Body of pancreas (tissue), 4 donors: ENCODE measurements around the gene SLC25A44.
"Not testable (repeated sequence)": the region's sequence is repeated elsewhere in the genome, so short reads cannot be mapped to it uniquely, and the experiment has no call there.

Source experiments
- CTCF ChIP-seq, 7 experiments: fragments of 450-650 bp in 4 of 7; fragments of 200-600 bp in 3 of 7; sonication (generic) in 3 of 7; IDR thresholded peaks; one replicate each; pipeline ENCODE4 v1.5.1; 2016 to 2019; ENCODE audit warnings: antibody characterized with exemption in 7 of 7
- POLR2A ChIP-seq, 3 donors: fragments of 450-650 bp; IDR thresholded peaks; one replicate each; pipeline ENCODE4 v1.6.1; 2016; ENCODE audit warnings: antibody characterized with exemption in 3 of 3, mild to moderate bottlenecking in 2 of 3

DNA sequence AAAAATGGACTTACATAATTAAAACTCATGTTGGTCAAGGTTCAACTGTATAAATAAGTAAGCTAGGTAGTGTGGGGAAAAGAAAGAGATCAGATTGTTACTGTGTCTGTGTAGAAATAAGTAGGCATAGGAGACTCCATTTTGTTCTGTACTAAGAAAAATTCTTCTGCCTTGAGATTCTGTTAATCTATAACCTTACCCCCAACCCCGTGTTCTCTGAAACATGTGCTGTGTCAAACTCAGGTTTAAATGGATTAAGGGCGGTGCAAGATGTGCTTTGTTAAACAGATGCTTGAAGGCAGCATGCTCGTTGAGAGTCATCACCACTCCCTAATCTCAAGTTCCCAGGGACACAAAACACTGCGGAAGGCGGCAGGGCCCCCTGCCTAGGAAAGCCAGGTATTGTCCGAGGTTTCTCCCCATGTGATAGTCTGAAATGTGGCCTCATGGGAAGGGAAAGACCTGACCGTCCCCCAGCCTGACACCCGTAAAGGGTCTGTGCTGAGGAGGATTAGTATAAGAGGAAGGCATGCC lies 12.4 kb upstream of the SLC25A44 start:
- not testable (repeated sequence) for TF ChIP-seq CTCF, POLR2A (IDR thresholded peaks at IDR 0.05)
